SK-N-SH treated with all-trans-retinoic acid at 6 μM for 48 hours (cell line): ENCODE results near the gene APPBP2.
A peak's percentile ranks its signal among the peaks of the same experiment; 100 is the strongest.
"Not testable (repeated sequence)": the region's sequence is repeated elsewhere in the genome, so short reads cannot be mapped to it uniquely, and the experiment has no call there.

Experiments
- ATAC-seq: fragments of 200-7000 bp; cut with Tn5 transposase; 3 replicates; pipeline ENCODE4 v1.9.1; 2020; ENCODE audit warnings: mild to moderate bottlenecking, moderate library complexity
- ARNTL ChIP-seq: fragments of 450-650 bp; formaldehyde crosslinking; IDR thresholded peaks from 2 replicates; pipeline ENCODE4 v1.5.0; 2020; ENCODE audit warnings: low read depth, mild to moderate bottlenecking, moderate library complexity, borderline replicate concordance
- BACH2 ChIP-seq: fragments of 250-450 bp; sonication (Bioruptor Pico); IDR thresholded peaks from 2 replicates; pipeline ENCODE4 v1.9.0; 2021; ENCODE audit warnings: mild to moderate bottlenecking, borderline replicate concordance
- CREB5 ChIP-seq: fragments of 250-450 bp; sonication (Bioruptor Pico); IDR thresholded peaks from 2 replicates; pipeline ENCODE4 v1.5.1; 2020; ENCODE audit warnings: low read depth, mild to moderate bottlenecking, moderate library complexity
- CSDC2 ChIP-seq: fragments of 250-450 bp; sonication (Bioruptor Pico); IDR thresholded peaks from 2 replicates; pipeline ENCODE4 v1.5.0; 2020; ENCODE audit warnings: mild to moderate bottlenecking, moderate library complexity
- CSRNP3 ChIP-seq: fragments of 250-450 bp; sonication (Bioruptor Pico); IDR thresholded peaks from 2 replicates; pipeline ENCODE4 v1.5.1; 2021; ENCODE audit warnings: mild to moderate bottlenecking, moderate library complexity
- ESRRG ChIP-seq: fragments of 250-450 bp; sonication (Bioruptor Pico); IDR thresholded peaks from 2 replicates; pipeline ENCODE4 v1.6.1; 2021; ENCODE audit warnings: mild to moderate bottlenecking
- GLIS3 ChIP-seq: fragments of 250-450 bp; sonication (Bioruptor Pico); IDR thresholded peaks from 2 replicates; pipeline ENCODE4 v1.5.0; 2020; ENCODE audit warnings: mild to moderate bottlenecking, moderate library complexity
- ISL1 ChIP-seq: fragments of 250-450 bp; sonication (Bioruptor Pico); IDR thresholded peaks from 2 replicates; pipeline ENCODE4 v2.1.2; 2022; ENCODE audit warnings: mild to moderate bottlenecking, moderate library complexity
- PATZ1 ChIP-seq: fragments of 250-450 bp; sonication (Bioruptor Pico); IDR thresholded peaks from 2 replicates; pipeline ENCODE4 v1.8.0; 2020; ENCODE audit warnings: mild to moderate bottlenecking, moderate library complexity, borderline replicate concordance
- POU6F1 ChIP-seq: fragments of 250-450 bp; sonication (Bioruptor Pico); IDR thresholded peaks from 2 replicates; pipeline ENCODE4 v1.8.0; 2021; ENCODE audit warnings: low read depth, mild to moderate bottlenecking, moderate library complexity, borderline replicate concordance
- PPARA ChIP-seq: fragments of 250-450 bp; sonication (Bioruptor Pico); IDR thresholded peaks from 2 replicates; pipeline ENCODE4 v1.5.0; 2020; ENCODE audit warnings: mild to moderate bottlenecking, borderline replicate concordance
- SNAI2 ChIP-seq: fragments of 250-450 bp; sonication (Bioruptor Pico); IDR thresholded peaks from 2 replicates; pipeline ENCODE4 v1.5.0; 2020; ENCODE audit warnings: mild to moderate bottlenecking, moderate library complexity
- TCF4 ChIP-seq: fragments of 250-450 bp; sonication (Bioruptor Pico); IDR thresholded peaks from 2 replicates; pipeline ENCODE4 v1.8.0; 2021; ENCODE audit warnings: mild to moderate bottlenecking, moderate library complexity, borderline replicate concordance
- TOX ChIP-seq: fragments of 250-450 bp; sonication (Bioruptor Pico); IDR thresholded peaks from 2 replicates; pipeline ENCODE4 v1.8.0; 2021; ENCODE audit warnings: mild to moderate bottlenecking, moderate library complexity, borderline replicate concordance
- TSHZ2 ChIP-seq: fragments of 250-450 bp; sonication (Bioruptor Pico); IDR thresholded peaks from 2 replicates; pipeline ENCODE4 v1.5.0; 2020; ENCODE audit warnings: mild to moderate bottlenecking, moderate library complexity
- ZC3H10 ChIP-seq: fragments of 250-450 bp; sonication (Bioruptor Pico); IDR thresholded peaks from 2 replicates; pipeline ENCODE4 v1.5.1; 2021; ENCODE audit warnings: mild to moderate bottlenecking, moderate library complexity
- ZFP3 ChIP-seq: fragments of 250-450 bp; sonication (Bioruptor Pico); IDR thresholded peaks from 2 replicates; pipeline ENCODE4 v1.5.0; 2020; ENCODE audit warnings: mild to moderate bottlenecking, moderate library complexity
- ZNF565 ChIP-seq: fragments of 450-650 bp; formaldehyde crosslinking; conservative IDR thresholded peaks from 2 replicates; pipeline ENCODE4 v1.5.0; 2020; ENCODE audit warnings: low read depth, mild to moderate bottlenecking, moderate library complexity
- ZNF70 ChIP-seq: fragments of 450-650 bp; formaldehyde crosslinking; IDR thresholded peaks from 2 replicates; pipeline ENCODE4 v1.5.0; 2020; ENCODE audit warnings: mild to moderate bottlenecking, moderate library complexity
- ZNF8 ChIP-seq: fragments of 450-650 bp; formaldehyde crosslinking; IDR thresholded peaks from 2 replicates; pipeline ENCODE4 v1.5.0; 2020; ENCODE audit warnings: mild to moderate bottlenecking, moderate library complexity

Gene APPBP2

GRCh38 chr17:60491771-60492170 is 34.3 kb downstream of the APPBP2 start:
- ATAC-seq: no peak
- TF ChIP-seq GLIS3 (CRISPR knock-in tag) (no peak), ARNTL (CRISPR knock-in tag) (no peak), CSDC2 (CRISPR knock-in tag) (no peak), ZNF565 (CRISPR knock-in tag) (no peak), TOX (CRISPR knock-in tag) (no peak), TCF4 (no peak), CSRNP3 (no peak), PATZ1 (CRISPR knock-in tag) (no peak), ISL1 (CRISPR knock-in tag) (no peak), BACH2 (no peak), POU6F1 (CRISPR knock-in tag) (no peak), ZNF8 (CRISPR knock-in tag) (no peak), CREB5 (no peak), ZFP3 (CRISPR knock-in tag) (no peak), PPARA (CRISPR knock-in tag) (no peak), ESRRG (CRISPR knock-in tag) (no peak), SNAI2 (CRISPR knock-in tag) (no peak)

GRCh38 chr17:60490594-60490993 is 35.4 kb downstream of the APPBP2 start:
- not testable (repeated sequence) for ATAC-seq

- ATAC-seq: no peak
- no peak for TF ChIP-seq TCF4
- no peak for TF ChIP-seq ZNF8 (CRISPR knock-in tag)
- TF ChIP-seq ZFP3 (CRISPR knock-in tag): no peak
- TF ChIP-seq, all 23 proteins: peak for 0
These were observed 44.4 kb downstream of the APPBP2 start for GRCh38 chr17:60481604-60482003.

GRCh38 chr17:60473788-60474187 is 52.3 kb downstream of the APPBP2 start:
- peak; percentile 71 for ATAC-seq
- TF ChIP-seq TCF4 (peak; percentile 48; the same call in 1 of the 2 replicates), ISL1 (CRISPR knock-in tag) (peak; percentile 77), CREB5 (no peak)

GRCh38 chr17:60472449-60472848 is 53.6 kb downstream of the APPBP2 start:
- TF ChIP-seq ZC3H10 (CRISPR knock-in tag): no peak
- no peak for TF ChIP-seq CSRNP3
- no peak for TF ChIP-seq ZNF70 (CRISPR knock-in tag)
- no peak for TF ChIP-seq PATZ1 (CRISPR knock-in tag)
- TF ChIP-seq TSHZ2: no peak
- no peak for TF ChIP-seq PPARA (CRISPR knock-in tag)
- no peak for TF ChIP-seq TOX (CRISPR knock-in tag)

More at GRCh38 chr17:60472449-60472848, 53.6 kb downstream of the APPBP2 start:
- ATAC-seq: no peak
